ENCODE results near the gene FLOT2. TPM values are rescaled to one million over a fixed set of nuclear protein-coding genes. Genes with fewer than 3 reads are reported as not detected.
"Not testable (repeated sequence)": the region's sequence is repeated elsewhere in the genome, so short reads cannot be mapped to it uniquely, and the experiment has no call there.

Gene FLOT2
- total RNA-seq, 1 experiment from 2014 or later: 23.1 TPM

DNA sequence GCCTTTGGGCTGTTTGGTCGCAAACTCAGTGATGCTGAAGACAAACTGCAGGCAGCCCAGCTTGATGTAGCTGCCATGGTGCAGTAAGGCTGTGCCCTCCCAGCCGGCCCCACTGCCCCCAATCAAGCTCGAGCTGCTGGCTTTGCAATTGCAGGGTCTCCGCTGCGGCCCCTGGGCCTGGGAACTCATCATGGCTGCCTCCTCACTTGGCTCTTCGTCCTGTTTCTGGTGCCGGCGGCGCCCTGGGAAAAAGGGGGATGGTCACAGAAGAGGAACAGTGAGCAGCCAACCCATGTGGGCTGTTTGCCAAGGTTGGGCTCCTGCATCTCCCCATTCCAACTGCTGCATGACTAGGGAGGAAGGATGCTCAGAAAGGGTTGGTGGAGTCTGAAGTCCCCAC is 8.7 kb upstream of the FLOT2 start:
- peaks cover 18% of the 10 kb centered on the region for H3K4me1 ChIP-seq (ENCODE audit: insufficient read depth, low read length)
- H4K20me1 ChIP-seq (ENCODE audit: low read length): no peaks in the 10 kb centered on the region
- TF ChIP-seq, protein P1, sequence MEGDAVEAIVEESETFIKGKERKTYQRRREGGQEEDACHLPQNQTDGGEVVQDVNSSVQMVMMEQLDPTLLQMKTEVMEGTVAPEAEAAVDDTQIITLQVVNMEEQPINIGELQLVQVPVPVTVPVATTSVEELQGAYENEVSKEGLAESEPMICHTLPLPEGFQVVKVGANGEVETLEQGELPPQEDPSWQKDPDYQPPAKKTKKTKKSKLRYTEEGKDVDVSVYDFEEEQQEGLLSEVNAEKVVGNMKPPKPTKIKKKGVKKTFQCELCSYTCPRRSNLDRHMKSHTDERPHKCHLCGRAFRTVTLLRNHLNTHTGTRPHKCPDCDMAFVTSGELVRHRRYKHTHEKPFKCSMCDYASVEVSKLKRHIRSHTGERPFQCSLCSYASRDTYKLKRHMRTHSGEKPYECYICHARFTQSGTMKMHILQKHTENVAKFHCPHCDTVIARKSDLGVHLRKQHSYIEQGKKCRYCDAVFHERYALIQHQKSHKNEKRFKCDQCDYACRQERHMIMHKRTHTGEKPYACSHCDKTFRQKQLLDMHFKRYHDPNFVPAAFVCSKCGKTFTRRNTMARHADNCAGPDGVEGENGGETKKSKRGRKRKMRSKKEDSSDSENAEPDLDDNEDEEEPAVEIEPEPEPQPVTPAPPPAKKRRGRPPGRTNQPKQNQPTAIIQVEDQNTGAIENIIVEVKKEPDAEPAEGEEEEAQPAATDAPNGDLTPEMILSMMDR (conservative IDR thresholded peaks at IDR 0.05; ENCODE audit: low read depth, low read length): no peak
- TF ChIP-seq EZH2phosphoT487 (IDR thresholded peaks at IDR 0.05; ENCODE audit: borderline replicate concordance, low read length): no peak
- no peak for TF ChIP-seq EZH2 (IDR thresholded peaks at IDR 0.05; ENCODE audit: low read length, unreplicated experiment)
- BruUV-seq (replicated peaks): no TSS peak
- no peak overlapping the region for H3K27ac ChIP-seq (ENCODE audit: low read length)
- no peaks in the 10 kb centered on the region for H3K79me2 ChIP-seq (ENCODE audit: low read length)
- H3K9ac ChIP-seq (ENCODE audit: low read length): no peak overlapping the region
- no peak for DNase-seq
- H2AFZ ChIP-seq (ENCODE audit: low read length): no peak overlapping the region
- H3K9me3 ChIP-seq (ENCODE audit: low read length): no peaks in the 10 kb centered on the region
- ChIA-PET CTCF (no interaction called here), POLR2A (ENCODE audit: unreplicated experiment) (no interaction called here)
- peaks cover 22% of the 10 kb centered on the region for H3K36me3 ChIP-seq (ENCODE audit: low read depth, low read length)
- no peak overlapping the region for H3K4me3 ChIP-seq (ENCODE audit: low read length)
- H3K9me2 ChIP-seq (replicated peaks; ENCODE audit: low read length): no peaks in the 10 kb centered on the region
- H3F3A ChIP-seq (ENCODE audit: low read length, unreplicated experiment): no peaks in the 10 kb centered on the region
- ATAC-seq: no peak
- no peak overlapping the region for H3K4me2 ChIP-seq (ENCODE audit: low read length)
- H3K27me3 ChIP-seq (ENCODE audit: low read length): no peaks in the 10 kb centered on the region
- intact Hi-C loops (cut with micrococcal nuclease): loop anchor here (10.0 kb wide), 2 partner anchors 61 to 181 kb away; partner anchors contain the start of genes FAM222B, NEK8 and TLCD1

DNA sequence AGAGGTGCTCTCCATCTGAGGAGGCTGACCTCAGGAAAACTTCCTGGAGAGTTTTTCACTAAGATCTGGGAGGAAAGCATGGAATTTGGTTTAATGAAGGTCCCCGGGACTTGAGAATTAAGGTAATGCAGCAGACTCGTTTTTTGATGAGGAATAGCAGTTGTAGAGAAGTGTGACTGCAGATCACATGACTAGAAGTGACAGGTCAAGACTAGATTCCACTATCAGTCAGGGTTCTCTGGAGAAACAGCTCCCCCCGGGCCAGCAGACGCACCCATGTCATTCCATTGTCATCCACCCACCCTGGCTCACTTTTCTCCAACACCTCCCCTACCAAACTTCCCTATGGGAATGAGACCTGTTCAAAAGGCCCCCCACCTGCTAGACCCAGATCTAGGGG is 7.3 kb upstream of the FLOT2 start:
- H3K27me3 ChIP-seq (ENCODE audit: low read length): no peaks in the 10 kb centered on the region
- no peak overlapping the region for H2AFZ ChIP-seq (ENCODE audit: low read length)
- no peaks in the 10 kb centered on the region for H3K79me2 ChIP-seq (ENCODE audit: low read length)
- H3K4me3 ChIP-seq (ENCODE audit: low read length): no peak overlapping the region
- no peaks in the 10 kb centered on the region for H3K9me2 ChIP-seq (replicated peaks; ENCODE audit: low read length)
- peaks cover 14% of the 10 kb centered on the region; the same call in 1 of the 2 replicates for H3K36me3 ChIP-seq (ENCODE audit: low read depth, low read length)
- CTCF ChIA-PET: no interaction called here
- POLR2A ChIA-PET (ENCODE audit: unreplicated experiment): interaction anchor here (0.6 kb wide), 1 partner anchor 182 kb away, joined by 3 read pairs; no protein-coding TSS in a partner anchor
- DNase-seq (no peak), ATAC-seq (no peak)
- intact Hi-C loops (cut with micrococcal nuclease): loop anchor here (5.0 to 10.0 kb wide), 3 partner anchors 43 to 180 kb away; partner anchors contain the start of genes FAM222B, NEK8 and TLCD1
- H3K4me2 ChIP-seq (ENCODE audit: low read length): no peak overlapping the region
- TF ChIP-seq, protein P1 (conservative IDR thresholded peaks at IDR 0.05; ENCODE audit: low read depth, low read length): no peak
- TF ChIP-seq EZH2 (IDR thresholded peaks at IDR 0.05; ENCODE audit: low read length, unreplicated experiment) (no peak), EZH2phosphoT487 (IDR thresholded peaks at IDR 0.05; ENCODE audit: borderline replicate concordance, low read length) (no peak)
- no TSS peak for BruUV-seq (replicated peaks)
- H3K27ac ChIP-seq (ENCODE audit: low read length): no peak overlapping the region
- H4K20me1 ChIP-seq (ENCODE audit: low read length): no peaks in the 10 kb centered on the region
- H3K9me3 ChIP-seq (ENCODE audit: low read length): no peaks in the 10 kb centered on the region
- no peaks in the 10 kb centered on the region for H3F3A ChIP-seq (ENCODE audit: low read length, unreplicated experiment)
- peaks cover 18% of the 10 kb centered on the region for H3K4me1 ChIP-seq (ENCODE audit: insufficient read depth, low read length)
- H3K9ac ChIP-seq (ENCODE audit: low read length): no peak overlapping the region

DNA sequence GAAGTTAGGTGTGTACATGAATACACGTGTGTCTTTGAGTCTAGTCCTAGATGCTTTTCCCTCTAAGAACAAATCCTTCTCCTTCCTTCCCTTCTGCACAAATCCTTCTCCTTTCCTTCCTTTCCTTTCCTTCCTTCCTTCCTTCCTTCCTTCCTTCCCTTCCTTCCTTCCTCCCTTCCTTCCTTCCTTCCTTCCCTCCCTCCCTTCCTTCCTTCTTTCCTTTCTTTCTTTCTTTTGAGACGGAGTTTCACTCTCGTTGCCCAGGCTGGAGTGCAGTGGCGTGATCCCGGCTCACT is 6.0 kb upstream of the FLOT2 start:
- H4K20me1 ChIP-seq (ENCODE audit: low read length); H3K9ac ChIP-seq (ENCODE audit: low read length); BruUV-seq (replicated peaks); H3F3A ChIP-seq (ENCODE audit: low read length, unreplicated experiment); H3K79me2 ChIP-seq (ENCODE audit: low read length); H2AFZ ChIP-seq (ENCODE audit: low read length); DNase-seq; H3K27me3 ChIP-seq (ENCODE audit: low read length); H3K4me1 ChIP-seq (ENCODE audit: insufficient read depth, low read length); POLR2A ChIA-PET (ENCODE audit: unreplicated experiment); ATAC-seq; H3K9me3 ChIP-seq (ENCODE audit: low read length); H3K27ac ChIP-seq (ENCODE audit: low read length); H3K9me2 ChIP-seq (replicated peaks; ENCODE audit: low read length): not testable (repeated sequence)
- Histone ChIP-seq H3K4me2 (ENCODE audit: low read length) (peak overlapping the region; percentile 66), H3K4me3 (ENCODE audit: low read length) (peak overlapping the region; percentile 78), H3K36me3 (ENCODE audit: low read depth, low read length) (peaks cover 14% of the 10 kb centered on the region; the same call in 1 of the 2 replicates)
- intact Hi-C loops (cut with micrococcal nuclease): loop anchor here (5.0 to 10.0 kb wide), 3 partner anchors 44 to 179 kb away; partner anchors contain the start of genes FAM222B, NEK8 and TLCD1
- CTCF ChIA-PET: interaction anchor here (0.6 kb wide), 1 partner anchor 140 kb away, joined by 8 read pairs; no protein-coding TSS in a partner anchor
